GM18526 (cell line): ENCODE results near the gene ZNF445.

ENCODE experiments used
- POLR2A ChIP-seq: IDR thresholded peaks from 3 replicates; pipeline ENCODE4 v1.6.1; 2011; ENCODE audit not compliant: insufficient read length; ENCODE audit errors: extremely low read depth

The ZNF445 gene

GRCh38 chr3:44416031-44417030, 61.1 kb downstream of the ZNF445 start:
- TF ChIP-seq POLR2A: no peak

- no peak for TF ChIP-seq POLR2A
Measured at GRCh38 chr3:44415421-44415820, 62.0 kb downstream of the ZNF445 start.

GRCh38 chr3:44414517-44415090, 62.9 kb downstream of the ZNF445 start:
- TF ChIP-seq POLR2A: no peak

DNA sequence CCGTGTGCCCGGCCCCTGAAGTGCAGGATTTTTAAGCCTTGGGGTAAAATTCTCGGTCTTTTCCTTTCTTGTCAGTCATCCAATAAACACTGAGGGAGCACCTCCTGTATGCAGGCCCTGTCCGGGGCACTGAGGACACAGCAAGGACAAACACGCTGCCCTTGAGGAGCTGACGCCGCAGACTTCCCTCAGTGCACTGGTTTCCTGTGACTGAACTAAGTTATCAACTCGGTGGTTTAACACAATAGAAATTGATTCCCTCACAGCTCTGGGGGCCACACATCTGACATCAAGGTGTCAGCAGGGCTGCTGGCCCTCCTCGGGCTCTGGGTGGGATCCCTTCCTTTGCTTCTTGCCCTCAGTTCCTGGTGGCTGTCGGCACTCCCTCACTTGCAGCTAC, 65.1 kb downstream of the ZNF445 start:
- no peak for TF ChIP-seq POLR2A

GRCh38 chr3:44411031-44411645, 66.3 kb downstream of the ZNF445 start:
- TF ChIP-seq POLR2A: no peak

DNA sequence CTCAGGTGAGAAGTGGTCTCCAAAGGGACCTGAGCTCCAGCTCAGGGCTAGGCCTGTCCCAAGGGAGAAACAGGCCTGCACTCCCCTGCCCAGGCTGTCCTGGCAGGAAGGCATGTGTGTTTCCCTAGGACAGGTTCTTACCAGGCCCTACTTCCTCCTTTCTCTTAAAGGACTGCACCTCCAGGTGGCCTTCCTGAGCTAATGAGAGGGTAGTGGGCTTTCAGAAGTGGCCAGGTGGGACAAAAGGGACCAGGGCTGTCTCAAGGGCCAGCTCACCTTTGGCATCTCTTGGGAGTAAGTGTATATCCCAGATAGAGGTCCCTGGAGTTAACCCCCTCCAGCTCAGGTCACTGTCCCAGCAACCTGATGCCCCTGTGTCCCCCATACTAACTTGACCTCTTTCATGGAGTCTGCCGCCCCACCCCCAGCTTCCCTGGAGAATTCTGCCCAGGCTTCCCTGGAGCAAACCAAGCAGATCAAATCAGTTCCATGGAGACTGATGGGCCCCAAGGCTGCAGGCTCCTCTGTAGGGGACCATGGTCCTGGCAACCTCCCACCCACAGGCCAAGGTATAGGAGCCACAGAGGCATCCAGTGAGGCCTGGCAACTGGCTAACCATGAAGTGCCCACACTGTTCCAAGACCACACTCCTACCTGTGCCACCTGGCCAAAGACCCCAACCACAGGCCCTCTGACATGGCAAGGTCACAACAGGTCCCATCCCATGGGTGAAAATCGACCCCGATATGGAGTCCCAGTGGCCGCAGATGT, 67.6 kb downstream of the ZNF445 start:
- TF ChIP-seq POLR2A: no peak

GRCh38 chr3:44402548-44402947, 74.9 kb downstream of the ZNF445 start:
- no peak for TF ChIP-seq POLR2A

DNA sequence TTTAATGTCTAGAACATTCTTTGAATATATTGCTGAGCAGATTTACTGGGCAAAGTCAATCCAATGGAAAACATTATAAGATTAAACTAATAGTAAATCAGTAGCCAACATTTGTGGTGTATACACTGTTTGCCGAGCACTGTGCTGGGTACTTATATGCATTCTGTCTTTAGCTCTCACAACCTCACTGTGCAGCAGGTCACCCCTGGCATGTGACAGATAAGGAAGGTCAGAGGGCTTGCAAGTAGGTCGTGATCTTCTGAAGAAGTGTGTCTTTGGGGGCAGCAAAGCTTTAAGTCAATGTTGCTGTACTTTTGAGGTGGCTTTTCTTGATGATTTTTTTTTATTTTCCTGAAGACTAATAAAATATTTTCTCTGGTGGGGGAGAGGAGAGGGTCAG, 76.7 kb downstream of the ZNF445 start:
- TF ChIP-seq POLR2A: no peak

- no peak for TF ChIP-seq POLR2A
Measured at GRCh38 chr3:44398853-44399252, 78.6 kb downstream of the ZNF445 start.

GRCh38 chr3:44396200-44397171, 81.0 kb downstream of the ZNF445 start:
- no peak for TF ChIP-seq POLR2A

DNA sequence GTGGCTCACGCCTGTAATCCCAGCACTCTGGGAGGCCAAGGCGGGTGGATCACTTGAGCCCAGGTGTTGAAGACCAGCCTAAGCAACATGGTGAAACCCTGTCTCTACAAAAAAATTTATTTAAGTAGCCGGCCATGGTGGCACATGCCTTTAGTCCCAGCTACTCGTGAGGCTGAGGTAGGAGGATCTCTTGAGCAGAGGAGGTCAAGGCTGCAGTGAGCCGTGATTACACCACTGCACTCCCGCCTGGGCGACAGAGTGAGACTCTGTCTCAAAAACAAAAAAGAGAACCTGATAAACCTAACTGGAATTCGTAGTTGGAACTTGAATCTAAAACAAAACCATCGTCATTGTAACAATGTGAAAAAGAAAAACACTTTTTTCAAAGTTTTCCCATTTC, 81.8 kb downstream of the ZNF445 start:
- TF ChIP-seq POLR2A: no peak

DNA sequence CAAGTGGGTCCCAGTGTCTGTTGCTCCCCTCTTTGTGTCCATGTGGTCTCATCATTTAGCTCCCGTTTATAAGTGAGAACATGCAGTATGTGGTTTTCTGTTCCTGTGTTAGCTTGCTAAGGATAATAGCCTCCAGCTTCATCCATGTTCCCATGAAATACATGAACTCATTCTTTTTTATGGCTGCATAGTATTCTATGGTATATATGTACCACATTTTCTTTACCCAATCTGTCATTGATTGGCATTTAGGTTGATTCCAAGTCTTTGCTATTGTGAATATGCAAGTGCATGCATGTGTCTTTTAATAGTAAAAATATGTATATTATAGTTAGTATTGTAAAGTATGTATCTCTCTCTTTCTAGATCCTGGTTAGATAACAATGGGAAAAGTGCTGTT, 85.0 kb downstream of the ZNF445 start:
- TF ChIP-seq POLR2A: no peak

DNA sequence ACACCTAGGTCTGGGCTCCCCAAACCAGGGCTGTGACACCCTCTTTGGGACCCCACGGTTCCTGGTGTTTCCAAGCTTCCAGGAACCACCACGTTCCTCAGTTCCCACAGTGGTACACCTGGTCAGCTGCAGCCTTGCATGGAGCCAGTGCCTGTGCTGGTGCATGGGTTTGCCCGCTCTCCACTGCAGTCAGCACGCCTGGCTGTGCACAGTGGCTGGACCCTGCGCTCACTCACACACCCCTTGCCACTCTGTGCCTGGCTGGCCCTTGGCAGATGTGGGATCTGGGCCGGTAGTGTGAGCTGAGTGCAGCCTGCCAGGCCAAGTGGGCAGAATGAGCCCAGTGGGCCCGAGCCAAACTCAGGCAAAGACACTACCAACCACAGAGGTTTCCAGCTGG, 90.1 kb downstream of the ZNF445 start:
- no peak for TF ChIP-seq POLR2A
